Measurements from ENCODE around the gene FOXO6. TPM values are rescaled to one million over a fixed set of nuclear protein-coding genes. Genes with fewer than 3 reads are reported as not detected.

FOXO6 gene
- total and polyA plus RNA-seq, 9 of the 15 experiments (the other 6 are each of a cell fraction or from before 2014, with no cell fraction given) = 0.04 to 0.31 (median 0.12) TPM; not detected in 5

- TF ChIP-seq MNT (conservative IDR thresholded peaks at IDR 0.05) = peak in 1 of 2 experiments; percentile 54; a peak in 2 of 4 replicates
- no peak for TF ChIP-seq ZNF655 (CRISPR knock-in tag; IDR thresholded peaks at IDR 0.05)
- 0 out of 4 replicates have a peak, but pooled peaks of 1 of the 2 experiments have one; percentile 21 for TF ChIP-seq TBL1XR1 (IDR thresholded peaks at IDR 0.05; ENCODE audit: low read length in 2 of 2)
- TF ChIP-seq TAF7 (tag; IDR thresholded peaks at IDR 0.05) = no peak
- no peak for TF ChIP-seq TSHZ1 (CRISPR knock-in tag; IDR thresholded peaks at IDR 0.05)
- TF ChIP-seq NFE2L1 (tag; IDR thresholded peaks at IDR 0.05; ENCODE audit: borderline replicate concordance, low read depth) = no peak
- no peak for TF ChIP-seq ZBTB1 (CRISPR knock-in tag; IDR thresholded peaks at IDR 0.05; ENCODE audit: borderline replicate concordance, low read depth)
- no peak for TF ChIP-seq MAFG (tag; conservative IDR thresholded peaks at IDR 0.05)
- TF ChIP-seq SMARCB1 (IDR thresholded peaks at IDR 0.05; ENCODE audit: insufficient read length, low read depth) = no peak
- TF ChIP-seq ZSCAN32 (CRISPR knock-in tag; IDR thresholded peaks at IDR 0.05) = no peak
- TF ChIP-seq ZNF398 (CRISPR knock-in tag; IDR thresholded peaks at IDR 0.05) = no peak
- no peak for TF ChIP-seq ZBTB11 (CRISPR knock-in tag; IDR thresholded peaks at IDR 0.05)
- TF ChIP-seq STAT5A (IDR thresholded peaks at IDR 0.05; ENCODE audit: borderline replicate concordance, low read length) = no peak
- TF ChIP-seq TGIF2 (CRISPR knock-in tag; IDR thresholded peaks at IDR 0.05) = no peak
Measured at GRCh38 chr1:41360786-41361494, at the start of gene FOXO6 (continued).

All from K562 (cell line).